DND-41 (cell line): ENCODE results near the gene IWS1.

ENCODE experiments used
- CTCF ChIP-seq: IDR thresholded peaks from 2 replicates; pipeline ENCODE4 v1.5.1; 2012; ENCODE audit warnings: borderline replicate concordance, low read length, moderate library complexity, mild to moderate bottlenecking; ENCODE audit not compliant: poor library complexity, severe bottlenecking; ENCODE audit errors: extremely low read depth
- EZH2 ChIP-seq: IDR thresholded peaks from 3 replicates; pipeline ENCODE4 v1.6.1; 2012; ENCODE audit warnings: borderline replicate concordance, low read depth, mild to moderate bottlenecking, moderate library complexity, low read length, inconsistent platforms; ENCODE audit not compliant: severe bottlenecking

GRCh38 chr2:127569666-127570065 is 43.4 kb upstream of the IWS1 start:
- TF ChIP-seq EZH2 (no peak), CTCF (no peak)
